Left renal pelvis (tissue), 4 donors: ENCODE measurements around the gene YY1. TPM values are rescaled to one million over a fixed set of nuclear protein-coding genes. Genes with fewer than 3 reads are reported as not detected.
"Not testable (repeated sequence)": the region's sequence is repeated elsewhere in the genome, so short reads cannot be mapped to it uniquely, and the experiment has no call there.

Source experiments
- DNase-seq, 4 donors: peaks; one replicate each; pipeline ENCODE4 v3.0.0-alpha.2; 2013; ENCODE audit warnings: low read depth in 4 of 4, low spot score in 3 of 4
- polyA plus RNA-seq, 4 donors: library from polyadenylated mRNA; unstranded; fragments of 120-200 nt; gene quantifications; one replicate each; pipeline ENCODE4 v1.2.1, GENCODE V29; 2013; ENCODE audit not compliant: insufficient read length in 4 of 4

Gene YY1
- polyA plus RNA-seq, 4 donors, result 121 to 159 (median 144) TPM

- no peak for DNase-seq
Observed at GRCh38 chr14:100213587-100213955, 25.4 kb upstream of the YY1 start.

GRCh38 chr14:100213956-100214769 lies 24.8 kb upstream of the YY1 start:
- DNase-seq, result no peak

GRCh38 chr14:100214770-100215083 lies 24.2 kb upstream of the YY1 start:
- DNase-seq, result no peak

- no peak for DNase-seq
Observed at GRCh38 chr14:100215330-100215885, 23.5 kb upstream of the YY1 start.

GRCh38 chr14:100219126-100219785 lies 19.7 kb upstream of the YY1 start:
- DNase-seq, result no peak

- no peak for DNase-seq
Observed at GRCh38 chr14:100221533-100222223, 17.3 kb upstream of the YY1 start.

GRCh38 chr14:100222224-100223093 lies 16.5 kb upstream of the YY1 start:
- DNase-seq, result no peak

- DNase-seq, result no peak
Observed at GRCh38 chr14:100223332-100224201, 15.4 kb upstream of the YY1 start.

GRCh38 chr14:100224229-100224866 lies 14.6 kb upstream of the YY1 start:
- no peak for DNase-seq

- DNase-seq, result no peak
Observed at GRCh38 chr14:100225169-100225568, 13.8 kb upstream of the YY1 start.

- DNase-seq, result no peak
Observed at GRCh38 chr14:100230361-100230760, 8.6 kb upstream of the YY1 start.

GRCh38 chr14:100234511-100234910 lies 4.4 kb upstream of the YY1 start:
- no peak for DNase-seq

- DNase-seq, result not testable (repeated sequence)
Observed at GRCh38 chr14:100236271-100236818, 2.6 kb upstream of the YY1 start.

GRCh38 chr14:100236881-100237280 lies 2.1 kb upstream of the YY1 start:
- DNase-seq, result no peak

- DNase-seq, result no peak
Observed at GRCh38 chr14:100237735-100238418, 1.1 kb upstream of the YY1 start.

- no peak for DNase-seq
Observed at GRCh38 chr14:100239211-100239839, 381 bp downstream of the YY1 start.

GRCh38 chr14:100239840-100240667 lies 1.1 kb downstream of the YY1 start:
- peak in 1 of 4 donors; percentile 64 for DNase-seq
